Stimulated activated CD8-positive, alpha-beta memory T cell treated with anti-CD3 and anti-CD28 coated beads, Interleukin-15, amount 100 ng/mL, for 48 hours (primary cell): ENCODE data around the gene BEST4.
"Not testable (repeated sequence)": the region's sequence is repeated elsewhere in the genome, so short reads cannot be mapped to it uniquely, and the experiment has no call there.

ENCODE experiments used
- DNase-seq, 2 donors: peaks; one replicate each; pipeline ENCODE4 v3.0.0-alpha.2; 2020; ENCODE audit warnings: low read depth in 2 of 2

Gene BEST4

DNA sequence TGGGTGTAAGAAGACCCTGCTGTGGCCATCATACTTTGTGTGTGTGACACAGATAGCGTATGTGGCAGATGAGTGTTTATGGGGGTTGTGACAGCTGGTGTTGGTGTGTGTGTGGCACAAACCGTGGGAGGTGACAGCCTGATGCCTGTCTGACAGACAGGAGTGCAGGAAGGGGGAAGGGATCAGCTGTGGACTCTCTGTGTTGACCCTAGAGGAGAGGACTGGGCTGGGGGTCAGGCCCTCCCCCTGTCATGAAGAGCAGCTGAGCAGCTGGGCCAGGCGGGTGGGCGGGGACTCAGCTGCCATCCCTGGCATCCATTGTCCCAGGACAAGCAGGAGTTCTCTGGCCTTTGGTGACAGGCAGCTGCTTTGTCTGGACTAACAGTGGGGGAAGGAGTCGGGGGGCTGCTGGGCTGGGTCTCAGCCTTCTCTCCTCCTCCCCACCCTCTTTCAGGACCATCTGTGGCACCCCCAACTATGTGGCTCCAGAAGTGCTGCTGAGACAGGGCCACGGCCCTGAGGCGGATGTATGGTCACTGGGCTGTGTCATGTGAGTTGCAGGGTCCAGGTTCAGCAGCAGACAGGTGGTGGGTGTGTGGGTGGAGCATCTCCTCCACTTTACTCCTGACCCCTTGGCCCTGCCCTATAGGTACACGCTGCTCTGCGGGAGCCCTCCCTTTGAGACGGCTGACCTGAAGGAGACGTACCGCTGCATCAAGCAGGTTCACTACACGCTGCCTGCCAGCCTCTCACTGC is 14.5 kb upstream of the BEST4 start:
- no peak for DNase-seq

- DNase-seq = no peak
Measured at GRCh38 chr1:44801491-44802305, 13.7 kb upstream of the BEST4 start.

DNA sequence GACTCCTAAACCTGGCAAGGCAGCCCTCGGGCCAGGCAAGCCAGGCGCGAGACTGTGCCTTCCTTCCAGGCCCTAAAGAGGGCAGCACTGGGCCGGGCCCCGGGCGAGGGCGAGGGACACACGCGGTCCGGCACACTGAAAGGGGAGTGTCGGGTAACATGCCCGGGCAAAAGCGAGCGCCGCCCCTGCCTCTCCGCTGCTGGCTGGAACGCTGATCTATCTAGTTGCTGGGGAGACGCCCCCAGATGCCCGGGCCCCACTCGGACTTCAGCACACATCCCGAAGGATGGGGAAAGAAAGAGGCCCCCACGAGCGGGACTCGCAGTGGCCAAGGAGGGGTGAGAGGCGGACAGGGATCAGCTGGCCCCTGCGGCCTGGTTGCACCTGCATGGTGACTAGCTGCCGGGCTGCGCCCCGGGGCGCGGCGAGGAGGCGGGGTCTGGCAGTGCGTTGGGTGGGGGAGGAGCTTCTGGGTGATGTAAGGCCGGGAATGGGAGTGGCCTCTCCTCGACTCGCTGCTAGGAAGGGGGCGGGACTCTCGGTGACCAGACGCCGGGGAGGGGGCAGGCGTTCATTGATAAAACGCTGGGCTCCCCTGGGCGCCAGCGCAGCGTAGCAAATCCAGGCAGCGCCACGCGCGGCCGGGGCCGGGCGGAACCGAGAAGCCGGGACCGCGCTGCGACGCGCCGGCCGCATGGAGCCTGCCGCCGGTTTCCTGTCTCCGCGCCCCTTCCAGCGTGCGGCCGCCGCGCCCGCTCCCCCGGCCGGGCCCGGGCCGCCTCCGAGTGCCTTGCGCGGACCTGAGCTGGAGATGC is 12.0 kb upstream of the BEST4 start, which contains the start of gene PLK3:
PLK3 (plus strand) TSS at position 608 of the 815 bp plus-strand sequence; CDS start at position 695, 87 bp downstream.
- DNase-seq = peak; percentile 94 to 97

- DNase-seq = no peak
Measured at GRCh38 chr1:44798481-44799365, 10.8 kb upstream of the BEST4 start.

DNA sequence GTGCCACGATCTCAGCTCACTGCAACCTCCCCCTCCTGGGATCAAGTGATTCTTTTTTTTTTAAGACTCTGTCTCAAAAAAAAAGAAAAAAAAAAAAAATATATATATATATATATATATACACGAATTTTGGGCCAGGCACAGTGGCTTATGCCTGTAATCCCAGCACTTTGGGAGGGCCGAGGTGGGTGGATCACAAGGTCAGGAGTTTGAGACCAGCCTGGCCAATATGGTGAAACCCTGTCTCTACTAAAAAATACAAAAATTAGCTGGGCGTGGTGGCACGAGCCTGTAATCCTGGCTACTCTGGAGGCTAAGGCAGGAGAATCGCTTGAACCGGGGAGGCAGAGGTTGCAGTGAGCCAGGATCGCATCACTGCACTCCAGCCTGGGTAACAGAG is 9.9 kb upstream of the BEST4 start:
- not testable (repeated sequence) for DNase-seq

DNA sequence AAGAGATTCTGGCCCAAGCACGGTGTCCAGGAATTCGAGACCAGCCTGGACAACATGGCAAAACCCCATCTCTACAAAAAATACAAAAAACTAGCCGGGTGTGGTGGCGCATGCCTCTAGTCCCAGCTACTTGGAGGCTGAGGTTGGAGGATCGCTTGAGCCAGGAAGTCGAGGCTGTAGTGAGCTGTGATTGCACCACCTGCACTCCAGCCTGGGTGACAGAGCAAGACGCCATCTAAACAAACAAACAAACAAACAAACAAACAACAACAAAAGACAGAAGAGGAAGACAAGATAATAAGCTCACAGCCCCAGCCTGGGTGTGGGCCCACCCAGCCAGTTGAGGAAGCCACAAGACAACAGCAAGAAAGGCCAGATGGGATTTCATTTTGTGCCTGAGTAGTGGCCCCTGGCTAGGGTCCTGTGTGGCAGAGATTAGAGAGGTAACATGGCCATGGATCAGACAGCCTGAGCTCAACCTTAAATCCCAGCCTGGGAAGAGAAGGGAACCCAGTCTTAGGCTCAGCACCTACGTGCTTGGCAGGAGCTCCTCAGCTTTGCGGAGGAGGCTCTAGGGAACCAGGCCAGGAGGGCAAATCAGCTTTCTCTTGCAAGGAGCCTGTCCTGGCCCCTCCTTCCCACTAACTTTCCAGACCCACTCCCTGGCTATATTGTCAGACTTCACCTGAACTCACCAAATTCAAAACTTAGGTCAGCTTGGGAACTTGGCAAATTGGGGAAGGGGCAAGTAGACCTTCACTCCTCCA is 4.9 kb upstream of the BEST4 start:
- no peak for DNase-seq

DNA sequence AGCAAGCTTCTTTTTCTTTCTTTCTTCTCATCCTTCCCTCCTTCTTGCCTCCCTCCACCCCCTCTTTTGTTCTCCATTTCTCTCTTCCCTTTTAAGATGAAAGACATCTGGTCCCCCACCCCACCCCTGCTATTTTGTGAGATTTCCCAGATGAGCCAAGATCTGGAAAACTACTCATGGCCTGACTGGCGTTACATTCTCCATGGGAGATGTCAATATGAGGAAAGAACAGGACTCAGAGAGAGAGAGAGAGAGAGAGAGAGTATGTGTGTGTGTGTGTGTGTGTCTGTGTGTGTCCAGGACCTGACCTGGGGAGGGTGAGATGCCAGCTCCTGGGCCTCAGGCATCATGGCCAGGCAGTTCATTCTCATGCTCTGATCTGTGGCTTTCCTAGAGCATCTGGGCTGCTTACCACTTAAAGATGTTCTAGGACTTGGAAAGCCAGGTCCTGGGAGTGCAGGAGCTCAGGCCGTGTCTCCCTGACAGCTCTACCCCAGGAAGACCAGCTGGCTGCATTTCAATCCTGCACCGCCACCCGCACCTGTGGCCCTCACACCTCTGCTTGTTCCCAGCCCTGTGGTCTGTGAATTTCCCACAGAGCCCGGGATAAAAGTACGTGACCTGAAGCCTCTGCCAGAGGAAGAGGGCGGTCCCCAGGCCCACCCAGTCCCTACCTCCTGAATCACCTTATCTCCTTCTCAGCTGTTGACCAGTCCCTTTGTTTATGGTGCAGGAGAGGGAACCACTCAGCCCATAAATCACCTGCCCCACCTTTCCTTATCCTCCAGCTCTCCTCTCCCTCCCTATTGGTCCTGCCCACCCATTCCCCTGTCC is 3.2 kb upstream of the BEST4 start:
- no peak for DNase-seq

GRCh38 chr1:44787506-44787905 is 464 bp downstream of the BEST4 start:
- no peak for DNase-seq

DNA sequence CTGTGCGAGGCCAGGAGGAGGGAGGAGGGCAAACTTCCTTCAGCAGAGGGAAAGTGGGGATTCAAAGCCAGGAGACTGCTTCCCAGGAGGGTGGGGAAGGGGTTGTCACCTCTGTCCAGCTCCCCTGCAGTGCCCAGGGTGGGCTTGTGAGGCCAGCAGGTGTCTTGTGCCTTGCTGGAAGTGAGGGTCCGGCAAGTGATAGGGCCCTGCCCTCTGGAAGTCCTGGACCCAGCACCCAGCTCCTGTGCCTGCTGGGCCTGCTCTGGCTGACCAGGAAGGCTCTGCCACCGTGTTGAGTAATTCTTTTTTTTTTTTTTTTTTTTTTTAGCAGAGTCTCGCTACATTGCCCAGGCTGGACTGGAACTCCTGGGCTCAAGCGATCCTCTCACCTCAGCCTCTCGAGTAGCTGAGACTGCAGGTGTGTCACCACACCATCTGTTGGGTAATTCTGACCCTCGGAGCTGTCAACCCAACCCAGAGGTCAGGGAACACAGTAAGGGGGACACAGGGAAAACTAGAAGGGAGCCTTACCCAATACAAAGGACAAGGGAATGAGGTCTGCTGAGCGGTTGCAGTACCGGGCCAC is 1.0 kb downstream of the BEST4 start:
- DNase-seq = no peak

DNA sequence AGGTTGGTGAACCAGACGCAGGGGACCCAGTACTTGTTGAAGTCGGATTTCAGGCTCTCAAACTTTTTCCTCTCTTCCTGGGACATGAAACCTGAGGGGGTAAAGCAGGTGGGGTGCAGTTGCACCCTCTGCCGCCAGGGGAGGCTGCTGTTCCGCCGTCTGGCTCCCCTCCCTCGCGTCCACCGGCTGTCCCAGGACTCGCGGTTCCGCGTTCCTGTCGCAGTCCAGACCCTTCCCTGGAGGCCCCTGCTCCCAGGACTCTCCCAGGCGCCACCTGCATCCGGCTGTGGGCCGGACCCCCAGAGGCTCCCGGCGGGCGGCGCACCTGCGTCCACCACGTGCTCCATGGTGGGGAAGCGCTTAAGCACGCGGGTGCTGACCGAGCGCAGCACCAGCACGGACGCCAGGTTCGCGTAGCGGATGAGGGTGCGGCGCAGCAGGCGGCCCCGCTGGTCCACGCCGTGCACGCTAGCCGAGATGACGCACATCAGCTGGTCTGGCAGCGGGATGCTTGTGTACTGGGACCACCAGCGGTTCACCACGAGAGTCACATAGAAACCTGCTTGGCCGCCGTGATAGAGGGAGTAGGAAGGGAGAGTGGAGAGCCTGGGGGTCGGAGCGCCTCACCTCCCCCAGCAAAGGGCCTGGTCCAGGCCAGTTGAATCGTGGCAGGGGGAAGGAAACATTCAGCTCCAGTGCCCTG is 1.7 kb downstream of the BEST4 start:
- DNase-seq = peak in 1 of 2 donors; percentile 50

GRCh38 chr1:44785501-44786137 is 2.4 kb downstream of the BEST4 start:
- DNase-seq = no peak

GRCh38 chr1:44785029-44785380 is 3.0 kb downstream of the BEST4 start:
- no peak for DNase-seq

GRCh38 chr1:44784094-44785028 is 3.6 kb downstream of the BEST4 start:
- no peak for DNase-seq

- no peak for DNase-seq
Measured at GRCh38 chr1:44783697-44784093, 4.3 kb downstream of the BEST4 start.

DNA sequence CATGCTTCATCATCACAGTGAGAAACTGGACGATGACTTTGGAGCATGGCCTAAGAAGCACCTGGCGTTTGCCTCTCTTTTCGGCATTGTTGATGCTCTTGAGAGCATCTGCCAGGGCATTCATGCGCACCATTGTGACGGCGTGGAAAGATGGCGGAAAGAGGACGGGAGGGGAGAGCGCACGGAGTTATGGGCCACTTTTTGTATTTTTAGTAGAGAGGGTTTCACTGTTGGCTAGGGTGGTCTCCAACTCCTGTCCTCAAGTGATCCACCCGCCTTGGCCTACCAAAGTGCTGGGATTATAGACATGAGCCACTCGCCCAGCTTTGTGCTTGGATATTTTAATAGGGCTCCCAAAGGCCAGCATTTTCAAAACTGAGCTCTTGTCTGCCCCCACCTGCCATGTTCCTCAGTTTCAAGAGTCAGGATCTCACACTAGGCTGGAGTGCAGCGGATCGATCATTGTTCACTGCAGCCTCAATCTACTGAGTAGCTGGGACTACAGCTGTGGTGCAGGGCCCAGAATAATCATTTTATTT is 7.3 kb downstream of the BEST4 start:
- DNase-seq = no peak

GRCh38 chr1:44778705-44779576 is 9.0 kb downstream of the BEST4 start:
- DNase-seq = no peak
